ENCODE measurements around the gene ZNF511.

- no peak for TF ChIP-seq EZH2phosphoT487 (IDR thresholded peaks at IDR 0.05; ENCODE audit: insufficient read depth, low read depth)
- TF ChIP-seq EZH2 (IDR thresholded peaks at IDR 0.05; ENCODE audit: insufficient read depth, poor library complexity, severe bottlenecking): no peak
Measured at GRCh38 chr10:133274751-133275683, 33.7 kb upstream of the ZNF511 start.

Data from GM23248 (cell line).